Measurements from ENCODE around the gene ARMC12. TPM values are rescaled to one million over a fixed set of nuclear protein-coding genes. Genes with fewer than 3 reads are reported as not detected.

ARMC12 gene
- total and polyA plus RNA-seq, 2 experiments from 2014 or later, result 2.3 to 4.1 TPM

DNA sequence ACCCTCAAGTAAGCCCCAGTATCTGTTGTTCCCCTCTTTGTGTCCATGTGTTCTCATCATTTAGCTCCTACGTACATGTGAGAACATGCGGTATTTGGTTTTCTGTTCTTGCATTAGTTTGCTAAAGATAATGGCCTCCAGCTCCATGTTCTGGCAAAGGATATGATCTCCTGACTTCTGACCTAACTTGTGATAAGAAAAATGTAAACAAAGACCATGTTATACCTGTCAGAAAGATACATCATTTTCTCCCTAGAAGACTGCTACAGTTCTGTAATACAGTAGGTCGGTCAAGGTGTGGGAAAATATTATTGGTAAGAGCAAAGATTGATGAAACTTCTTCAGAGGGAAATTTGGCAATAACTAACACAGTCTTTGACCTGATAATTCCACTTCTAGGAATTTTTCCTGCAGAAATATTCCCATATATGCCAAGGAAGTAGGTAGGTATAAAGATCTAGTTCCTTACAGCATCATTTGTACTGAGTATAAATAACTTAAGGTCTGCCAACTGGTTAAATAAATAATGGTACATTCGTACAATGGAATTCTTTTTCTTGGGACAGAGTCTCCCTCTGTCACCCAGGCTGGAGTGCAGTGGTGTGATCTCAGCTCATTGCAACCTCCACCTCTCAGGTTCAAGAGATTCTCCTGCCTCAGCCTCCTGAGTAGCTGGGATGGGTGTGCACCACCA is 29.0 kb upstream of the ARMC12 start:
- Histone ChIP-seq H3K27ac (no peak overlapping the region), H3K36me3 (no peaks in the 10 kb centered on the region), H3K4me1 (ENCODE audit: low read depth) (no peaks in the 10 kb centered on the region), H3K9me3 (ENCODE audit: low read depth) (no peaks in the 10 kb centered on the region), H3K27me3 (no peaks in the 10 kb centered on the region), H3K4me3 (no peak overlapping the region)
- TF ChIP-seq, protein P1, sequence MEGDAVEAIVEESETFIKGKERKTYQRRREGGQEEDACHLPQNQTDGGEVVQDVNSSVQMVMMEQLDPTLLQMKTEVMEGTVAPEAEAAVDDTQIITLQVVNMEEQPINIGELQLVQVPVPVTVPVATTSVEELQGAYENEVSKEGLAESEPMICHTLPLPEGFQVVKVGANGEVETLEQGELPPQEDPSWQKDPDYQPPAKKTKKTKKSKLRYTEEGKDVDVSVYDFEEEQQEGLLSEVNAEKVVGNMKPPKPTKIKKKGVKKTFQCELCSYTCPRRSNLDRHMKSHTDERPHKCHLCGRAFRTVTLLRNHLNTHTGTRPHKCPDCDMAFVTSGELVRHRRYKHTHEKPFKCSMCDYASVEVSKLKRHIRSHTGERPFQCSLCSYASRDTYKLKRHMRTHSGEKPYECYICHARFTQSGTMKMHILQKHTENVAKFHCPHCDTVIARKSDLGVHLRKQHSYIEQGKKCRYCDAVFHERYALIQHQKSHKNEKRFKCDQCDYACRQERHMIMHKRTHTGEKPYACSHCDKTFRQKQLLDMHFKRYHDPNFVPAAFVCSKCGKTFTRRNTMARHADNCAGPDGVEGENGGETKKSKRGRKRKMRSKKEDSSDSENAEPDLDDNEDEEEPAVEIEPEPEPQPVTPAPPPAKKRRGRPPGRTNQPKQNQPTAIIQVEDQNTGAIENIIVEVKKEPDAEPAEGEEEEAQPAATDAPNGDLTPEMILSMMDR (IDR thresholded peaks at IDR 0.05; ENCODE audit: low read depth, low read length), result no peak
- no peak for DNase-seq (ENCODE audit: low read depth in 1 of 2, low spot score in 1 of 2)

DNA sequence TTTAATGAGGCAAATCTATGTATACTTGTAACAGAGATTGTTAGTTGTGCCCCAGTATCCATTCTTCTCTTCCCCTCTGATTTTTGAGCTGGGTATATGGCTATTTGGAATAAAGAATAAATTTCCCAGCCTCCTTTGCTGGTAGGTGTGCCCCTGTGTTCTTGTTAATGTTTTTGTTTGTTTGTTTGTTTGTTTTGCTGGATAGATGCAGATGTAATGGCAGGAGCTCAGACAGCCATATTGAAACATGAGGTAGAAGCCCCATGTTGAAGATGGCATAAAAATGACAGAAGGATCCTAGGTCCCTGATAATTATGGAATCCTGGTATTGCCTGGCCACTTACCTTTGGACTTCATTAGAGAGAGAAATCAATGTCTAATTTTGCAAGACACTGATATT is 28.2 kb upstream of the ARMC12 start:
- no peak overlapping the region for H3K27ac ChIP-seq
- H3K27me3 ChIP-seq, result no peaks in the 10 kb centered on the region
- no peaks in the 10 kb centered on the region for H3K4me1 ChIP-seq (ENCODE audit: low read depth)
- DNase-seq (ENCODE audit: low read depth in 1 of 2, low spot score in 1 of 2), result no peak
- H3K36me3 ChIP-seq, result no peaks in the 10 kb centered on the region
- H3K9me3 ChIP-seq (ENCODE audit: low read depth), result no peaks in the 10 kb centered on the region
- no peak overlapping the region for H3K4me3 ChIP-seq
- TF ChIP-seq, protein P1 (IDR thresholded peaks at IDR 0.05; ENCODE audit: low read depth, low read length), result no peak

DNA sequence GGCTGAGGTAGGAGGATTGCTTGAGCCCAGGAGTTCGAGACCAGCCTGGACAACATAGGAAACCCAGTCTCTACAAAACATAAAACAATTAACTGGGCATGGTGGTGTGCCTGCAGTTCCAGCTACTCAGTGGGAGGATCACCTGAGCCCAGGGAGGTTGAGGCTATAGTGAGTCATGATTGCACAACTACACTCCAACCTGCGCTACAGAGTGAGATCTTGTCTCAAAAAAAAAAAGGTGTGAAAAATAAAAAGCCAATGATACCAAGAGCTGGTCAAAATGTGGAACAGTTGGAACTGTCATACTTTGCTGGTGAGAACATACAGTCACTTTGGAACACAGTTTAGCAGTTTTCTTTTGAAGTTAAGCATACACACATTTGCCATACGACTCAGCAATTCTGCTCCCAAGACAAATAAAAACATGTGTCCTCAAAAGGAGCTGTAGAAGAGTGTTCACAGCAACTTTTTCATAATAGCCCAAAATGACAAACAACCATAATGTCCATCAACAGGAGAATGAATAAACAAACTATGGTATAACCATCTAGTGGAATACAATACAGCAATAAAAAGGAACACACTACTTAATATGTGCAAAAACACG is 26.5 kb upstream of the ARMC12 start:
- no peaks in the 10 kb centered on the region for H3K9me3 ChIP-seq (ENCODE audit: low read depth)
- H3K27ac ChIP-seq, result no peak overlapping the region

DNA sequence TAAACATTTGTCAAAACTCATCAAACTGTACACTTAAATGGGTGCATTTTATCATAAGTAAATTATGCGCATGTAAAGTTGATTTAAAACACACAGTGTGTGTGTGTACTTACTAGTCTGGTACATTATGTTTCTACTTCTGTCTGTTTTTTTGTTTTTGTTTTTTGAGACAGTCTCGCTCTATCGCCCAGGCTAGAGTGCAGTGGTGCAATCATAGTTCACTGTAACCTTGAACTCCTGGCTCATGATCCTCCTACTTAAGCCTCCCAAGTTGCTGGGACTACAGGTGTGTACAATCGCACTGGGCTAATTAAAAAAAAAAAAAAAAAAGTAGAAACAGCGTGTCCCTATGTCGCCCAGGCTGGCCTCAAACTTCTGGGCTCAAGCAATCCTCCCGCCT is 25.1 kb upstream of the ARMC12 start:
- Histone ChIP-seq H3K9me3 (ENCODE audit: low read depth) (no peaks in the 10 kb centered on the region), H3K27ac (no peak overlapping the region), H3K27me3 (no peaks in the 10 kb centered on the region), H3K4me1 (ENCODE audit: low read depth) (no peaks in the 10 kb centered on the region), H3K36me3 (no peaks in the 10 kb centered on the region), H3K4me3 (no peak overlapping the region)
- DNase-seq (ENCODE audit: low read depth in 1 of 2, low spot score in 1 of 2), result no peak
- TF ChIP-seq, protein P1 (IDR thresholded peaks at IDR 0.05; ENCODE audit: low read depth, low read length), result no peak

More for the DNA sequence above, 26.5 kb upstream of the ARMC12 start:
- Histone ChIP-seq H3K36me3 (no peaks in the 10 kb centered on the region), H3K4me3 (no peak overlapping the region), H3K4me1 (ENCODE audit: low read depth) (no peaks in the 10 kb centered on the region), H3K27me3 (no peaks in the 10 kb centered on the region)
- no peak for DNase-seq (ENCODE audit: low read depth in 1 of 2, low spot score in 1 of 2)
- TF ChIP-seq, protein P1 (IDR thresholded peaks at IDR 0.05; ENCODE audit: low read depth, low read length), result no peak

DNA sequence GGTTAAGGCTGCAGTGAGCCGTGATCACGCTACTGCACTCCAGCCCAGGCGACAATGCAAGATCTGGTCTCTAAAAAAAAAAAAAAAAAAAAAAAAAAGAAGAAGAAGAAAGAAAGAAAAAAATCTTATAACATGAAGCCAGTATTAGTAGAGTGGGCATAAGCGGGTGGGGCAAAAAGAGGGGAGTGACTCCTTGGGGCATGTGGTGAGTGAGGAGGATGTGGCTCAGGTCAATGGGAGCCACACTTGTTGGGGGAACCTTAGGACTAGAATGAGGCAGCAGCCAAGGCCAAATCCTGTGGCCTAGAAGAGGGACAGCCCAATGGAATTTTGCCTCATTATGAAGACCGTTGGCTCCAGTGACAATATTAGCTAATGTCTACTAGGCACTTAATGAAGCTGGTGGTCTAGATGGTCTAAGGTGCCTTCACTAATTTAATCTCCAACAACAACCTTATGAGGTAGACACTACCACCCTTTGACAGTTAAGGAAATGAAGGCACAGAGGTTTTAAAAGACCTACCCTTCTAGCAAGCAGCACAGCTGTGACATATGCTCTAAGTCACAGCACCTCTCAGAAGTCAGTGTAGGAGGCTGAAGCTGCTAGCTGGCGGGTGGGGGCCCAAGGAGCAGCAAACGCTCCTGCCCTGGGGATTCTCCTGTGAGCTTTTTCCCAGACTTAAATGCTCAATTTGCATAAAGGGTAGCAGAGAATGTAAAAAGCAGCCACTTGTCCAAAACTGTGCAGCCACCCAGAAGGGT is 23.6 kb upstream of the ARMC12 start:
- no peak for DNase-seq (ENCODE audit: low read depth in 1 of 2, low spot score in 1 of 2)
- Histone ChIP-seq H3K4me1 (ENCODE audit: low read depth) (peaks cover 4% of the 10 kb centered on the region), H3K4me3 (no peak overlapping the region), H3K27ac (no peak overlapping the region), H3K36me3 (no peaks in the 10 kb centered on the region), H3K9me3 (ENCODE audit: low read depth) (no peaks in the 10 kb centered on the region), H3K27me3 (no peaks in the 10 kb centered on the region)
- TF ChIP-seq, protein P1 (IDR thresholded peaks at IDR 0.05; ENCODE audit: low read depth, low read length), result no peak
